MG63 (cell line): Measurements from ENCODE around the gene POU5F1. TPM values are rescaled to one million over a fixed set of nuclear protein-coding genes. Genes with fewer than 3 reads are reported as not detected.

Experiments used
- DNase-seq: peaks from one replicate; pipeline ENCODE4 v3.0.0-alpha.2; 2020
- H3K27me3 ChIP-seq: fragments of 250-450 bp; sonication (Bioruptor Pico); 2 replicates; pipeline ENCODE4 v1.5.1; 2020; ENCODE audit warnings: mild to moderate bottlenecking, moderate library complexity
- H3K36me3 ChIP-seq: fragments of 250-450 bp; sonication (Bioruptor Pico); 2 replicates; pipeline ENCODE4 v1.5.1; 2020; ENCODE audit warnings: mild to moderate bottlenecking, moderate library complexity
- H3K4me3 ChIP-seq: fragments of 250-450 bp; sonication (Bioruptor Pico); 2 replicates; pipeline ENCODE4 v1.5.1; 2020; ENCODE audit warnings: mild to moderate bottlenecking, moderate library complexity
- H3K9me3 ChIP-seq: fragments of 250-450 bp; sonication (Bioruptor Pico); 2 replicates; pipeline ENCODE4 v1.5.1; 2020; ENCODE audit warnings: mild to moderate bottlenecking, moderate library complexity
- total RNA-seq: library from RNA; depleted of rRNA; stranded (reverse); fragments of >200 nt; shearing (Covaris generic); gene quantifications from 2 replicates; pipeline ENCODE4 v1.2.3, GENCODE V29; 2014; ENCODE audit warnings: low replicate concordance

POU5F1 gene
- total RNA-seq, 1 experiment from 2014 or later, result 4.3 TPM

DNA sequence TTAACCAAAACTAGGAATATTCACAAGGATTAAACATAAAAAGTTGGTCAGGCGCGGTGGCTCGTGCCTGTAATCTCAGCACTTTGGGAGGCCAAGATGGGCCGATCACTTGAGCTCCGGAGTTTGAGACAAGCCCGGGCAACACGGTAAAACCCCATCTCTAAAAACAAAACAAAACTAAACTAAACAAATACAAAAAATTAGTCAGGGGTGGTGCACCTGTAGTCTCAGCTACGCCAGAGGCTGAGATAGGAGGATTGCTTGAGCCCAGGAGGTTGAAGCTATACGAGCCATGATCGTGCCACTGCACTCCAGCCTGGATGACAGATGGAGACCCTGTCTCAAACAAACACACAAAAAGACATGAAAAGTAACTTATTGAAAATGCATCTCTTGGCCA lies 34.8 kb downstream of the POU5F1 start:
- no peaks in the 10 kb centered on the region for H3K9me3 ChIP-seq
- H3K27me3 ChIP-seq, result no peaks in the 10 kb centered on the region
- no peak overlapping the region for H3K4me3 ChIP-seq
- no peak for DNase-seq
- no peaks in the 10 kb centered on the region for H3K36me3 ChIP-seq

DNA sequence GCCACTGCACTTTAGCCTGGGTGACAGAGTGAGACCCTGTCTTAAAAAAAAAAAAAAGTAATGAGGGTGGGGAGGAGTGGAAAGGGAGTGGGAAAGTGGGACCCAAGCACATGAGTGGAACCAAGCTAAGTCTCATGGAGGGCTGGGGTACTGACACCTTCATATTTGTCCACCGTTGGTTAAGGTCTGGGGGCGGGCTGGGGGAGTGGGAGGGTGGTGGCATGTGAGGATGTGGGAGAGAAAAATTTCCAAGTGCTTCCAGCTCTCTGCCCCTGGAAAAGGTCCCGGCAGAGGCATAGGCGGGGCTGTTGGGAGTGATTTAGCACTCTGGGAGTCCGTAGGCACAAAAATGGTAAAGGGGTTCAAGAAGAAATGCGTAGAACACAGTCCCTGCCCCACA lies 37.7 kb downstream of the POU5F1 start:
- H3K27me3 ChIP-seq, result no peaks in the 10 kb centered on the region
- no peak overlapping the region for H3K4me3 ChIP-seq
- no peaks in the 10 kb centered on the region for H3K36me3 ChIP-seq
- DNase-seq, result no peak
- no peaks in the 10 kb centered on the region for H3K9me3 ChIP-seq

DNA sequence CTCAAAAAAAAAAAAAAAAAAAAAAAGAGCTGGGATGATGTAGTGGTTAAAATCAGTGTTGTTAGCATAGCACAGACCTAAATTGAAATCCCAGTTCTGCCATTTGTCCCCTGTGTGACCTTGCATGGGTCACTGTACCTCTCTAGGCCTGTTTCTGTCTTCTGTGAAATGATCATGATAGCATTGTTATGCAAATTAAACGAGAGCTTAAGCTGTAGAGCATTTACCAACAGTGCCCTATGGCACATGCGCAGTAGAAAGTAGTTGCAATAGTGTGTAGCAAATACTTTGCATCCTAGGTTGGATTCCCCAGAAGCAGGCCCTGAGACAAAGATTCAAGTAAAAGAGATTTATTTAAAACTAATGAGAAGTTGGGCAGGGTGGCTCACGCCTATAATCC lies 38.9 kb downstream of the POU5F1 start:
- Histone ChIP-seq H3K9me3 (no peaks in the 10 kb centered on the region), H3K36me3 (no peaks in the 10 kb centered on the region), H3K4me3 (no peak overlapping the region), H3K27me3 (no peaks in the 10 kb centered on the region)
- DNase-seq, result no peak

DNA sequence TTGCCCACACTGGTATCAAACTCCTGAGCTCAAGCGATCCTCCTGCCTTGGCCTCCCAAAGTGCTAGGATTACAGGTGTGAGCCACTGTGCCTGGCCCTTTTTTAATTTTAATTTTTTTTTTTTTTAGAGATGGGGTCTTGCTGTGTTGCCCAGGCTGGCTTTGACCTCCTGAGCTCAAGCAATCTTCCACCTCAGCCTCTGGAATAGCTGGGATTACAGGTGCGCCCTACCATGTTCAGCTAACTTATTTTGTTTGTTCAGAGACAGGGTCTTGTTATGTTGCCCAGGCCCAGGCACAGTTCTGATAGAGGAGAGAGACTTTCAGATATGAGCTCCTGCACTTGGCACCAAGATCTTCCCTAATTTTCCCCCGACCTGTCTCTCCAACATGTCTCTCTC lies 39.7 kb downstream of the POU5F1 start:
- H3K27me3 ChIP-seq, result no peaks in the 10 kb centered on the region
- H3K9me3 ChIP-seq, result no peaks in the 10 kb centered on the region
- H3K36me3 ChIP-seq, result no peaks in the 10 kb centered on the region
- H3K4me3 ChIP-seq, result no peak overlapping the region
- DNase-seq, result no peak

DNA sequence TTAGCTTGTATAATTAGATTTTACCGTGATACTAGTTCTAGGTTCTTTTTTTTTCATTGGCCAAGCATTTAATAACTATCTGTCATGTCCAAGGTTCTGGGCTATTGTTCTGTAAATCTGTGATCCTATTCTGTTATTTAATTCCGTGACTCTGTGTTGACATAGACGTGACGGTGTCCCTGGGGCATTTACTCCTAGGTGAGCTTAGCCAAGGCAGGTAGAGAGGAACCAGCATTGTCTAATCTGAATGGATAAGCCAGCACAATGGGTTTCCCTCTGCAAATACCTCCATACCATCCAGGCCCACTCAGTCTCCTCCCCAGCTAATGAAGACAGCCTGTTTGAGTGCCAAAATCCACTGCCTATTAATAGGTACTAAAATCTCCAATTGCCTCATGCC lies 41.4 kb downstream of the POU5F1 start:
- no peaks in the 10 kb centered on the region for H3K27me3 ChIP-seq
- no peak overlapping the region for H3K4me3 ChIP-seq
- H3K9me3 ChIP-seq, result no peaks in the 10 kb centered on the region
- no peak for DNase-seq
- H3K36me3 ChIP-seq, result no peaks in the 10 kb centered on the region

DNA sequence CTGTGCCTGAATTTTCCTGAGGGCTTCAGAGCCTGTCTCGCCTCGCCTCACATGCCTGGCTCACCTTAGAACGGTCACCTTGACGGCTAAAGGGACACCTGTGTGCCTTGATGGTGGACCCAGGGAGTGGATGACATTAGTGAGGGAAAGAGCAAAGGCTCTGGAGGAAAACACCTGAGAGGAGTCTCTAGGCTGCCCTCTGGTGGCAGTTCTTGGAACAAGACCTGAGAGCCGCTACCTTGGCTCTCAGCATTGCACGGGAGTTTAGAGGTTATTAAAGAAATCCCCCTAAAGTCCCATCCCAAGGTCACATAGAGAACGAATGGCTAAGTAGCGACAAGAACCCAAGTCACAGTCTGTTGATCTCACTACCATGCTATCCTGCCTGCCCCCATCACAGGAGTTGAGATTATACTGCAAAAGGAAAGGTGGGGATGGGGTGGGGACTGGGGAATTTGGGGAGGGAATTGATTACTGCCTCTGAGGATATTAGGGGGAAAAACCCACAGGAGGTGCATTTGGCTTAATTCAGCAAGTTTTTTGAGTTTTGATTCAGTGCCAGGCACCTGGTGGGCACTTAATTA lies 42.3 kb downstream of the POU5F1 start:
- Histone ChIP-seq H3K9me3 (no peaks in the 10 kb centered on the region), H3K27me3 (no peaks in the 10 kb centered on the region), H3K4me3 (no peak overlapping the region), H3K36me3 (no peaks in the 10 kb centered on the region)
- DNase-seq, result peak; percentile 18

DNA sequence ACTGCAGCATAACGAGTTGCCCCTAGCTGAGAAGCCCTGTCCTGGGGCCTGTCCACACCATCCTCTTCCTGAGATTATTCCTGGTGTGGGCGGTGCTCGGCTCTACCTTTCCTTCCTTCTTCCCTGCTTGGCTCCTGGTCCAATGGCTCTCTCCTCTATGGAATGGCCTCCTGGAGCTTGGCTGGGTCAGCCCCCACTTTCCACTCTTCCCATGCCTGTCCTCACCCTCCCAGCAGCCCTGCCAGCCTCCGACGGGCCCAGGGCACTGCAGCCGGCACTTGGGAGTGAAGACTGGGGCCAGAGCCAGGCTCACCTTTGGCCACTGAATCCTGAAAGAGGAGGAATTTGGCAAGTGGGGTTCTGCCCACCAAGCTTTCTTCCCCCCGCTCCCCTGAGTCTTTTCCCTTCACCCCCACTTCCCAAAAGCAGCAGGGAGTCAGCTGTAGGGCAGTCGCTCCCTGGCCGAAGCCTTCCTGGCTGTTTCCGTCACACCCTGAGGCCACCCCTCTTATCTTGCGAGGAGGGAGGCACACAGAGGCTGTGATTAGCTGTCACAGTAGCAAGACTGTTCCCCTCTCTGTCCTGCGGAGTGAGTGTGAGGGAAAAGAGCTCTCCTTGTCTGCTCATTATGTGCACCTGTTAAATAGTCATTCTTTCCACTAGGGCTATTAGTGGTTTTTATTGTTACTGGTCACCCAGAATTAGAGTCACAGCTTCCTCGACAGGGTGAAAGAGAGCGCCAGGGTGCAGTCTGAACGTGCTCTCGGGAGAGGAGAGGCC lies 43.9 kb downstream of the POU5F1 start:
- H3K27me3 ChIP-seq, result no peaks in the 10 kb centered on the region
- no peaks in the 10 kb centered on the region for H3K9me3 ChIP-seq
- no peak for DNase-seq
- no peak overlapping the region for H3K4me3 ChIP-seq
- H3K36me3 ChIP-seq, result no peaks in the 10 kb centered on the region

DNA sequence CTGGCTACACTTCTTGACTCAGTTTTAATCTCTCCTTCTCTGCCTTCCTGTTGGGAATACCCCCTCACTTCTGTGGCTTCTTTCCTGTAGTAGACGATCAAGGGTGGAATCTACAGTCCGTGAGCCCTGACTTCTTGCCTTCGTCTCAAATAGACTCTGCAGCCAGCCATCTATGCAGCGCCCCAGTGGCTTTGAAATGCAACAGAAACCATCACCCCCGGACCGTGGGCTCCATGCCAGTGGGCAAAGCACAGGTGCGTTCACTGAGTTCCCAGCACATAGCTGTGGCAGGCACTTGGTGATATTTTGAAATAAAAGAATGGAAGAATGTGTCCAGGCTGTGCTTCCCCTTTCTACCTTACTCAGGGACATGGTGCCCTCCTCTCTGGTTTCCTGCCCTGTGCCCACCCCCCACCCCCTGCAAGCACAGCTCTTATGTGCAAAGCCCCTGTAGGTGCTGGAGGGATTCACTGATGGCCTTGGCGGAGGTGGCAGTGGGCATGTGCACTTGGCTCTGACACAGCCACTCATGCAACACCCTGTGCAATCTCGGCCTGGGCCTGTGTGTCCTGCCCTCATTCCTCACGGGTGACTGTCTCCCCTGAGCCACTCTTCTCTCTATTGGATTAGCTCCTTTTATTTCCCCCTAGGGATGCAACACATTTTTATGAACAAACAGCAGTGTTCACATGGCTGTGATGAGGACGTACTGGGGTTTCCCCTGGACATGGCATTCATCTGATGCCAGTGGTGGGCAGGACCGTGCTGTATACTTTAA lies 44.7 kb downstream of the POU5F1 start:
- no peaks in the 10 kb centered on the region for H3K27me3 ChIP-seq
- no peaks in the 10 kb centered on the region for H3K36me3 ChIP-seq
- DNase-seq, result peak; percentile 65
- H3K9me3 ChIP-seq, result no peaks in the 10 kb centered on the region
- no peak overlapping the region for H3K4me3 ChIP-seq

DNA sequence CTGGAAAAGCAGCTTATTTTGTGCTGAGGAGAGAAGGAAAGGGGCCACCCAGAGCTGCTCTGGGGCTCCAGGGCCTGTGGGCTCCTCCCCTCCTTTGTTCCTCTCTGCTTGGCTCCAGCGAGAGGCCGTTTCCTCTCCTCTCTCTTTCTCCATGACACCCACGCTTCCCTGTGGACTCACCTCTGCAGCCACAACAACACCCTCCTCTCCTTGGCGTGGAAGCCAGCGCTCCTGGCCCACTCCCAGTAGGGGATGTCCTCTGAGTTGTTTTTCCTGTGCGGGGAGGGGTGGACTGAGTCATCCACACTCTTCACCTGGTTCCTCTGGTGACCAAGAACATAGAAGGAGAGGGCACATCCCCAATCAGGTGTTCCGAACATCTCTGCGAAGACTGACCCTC lies 45.3 kb downstream of the POU5F1 start:
- no peak overlapping the region for H3K4me3 ChIP-seq
- no peaks in the 10 kb centered on the region for H3K9me3 ChIP-seq
- peak; percentile 62 for DNase-seq
- no peaks in the 10 kb centered on the region for H3K36me3 ChIP-seq
- no peaks in the 10 kb centered on the region for H3K27me3 ChIP-seq

DNA sequence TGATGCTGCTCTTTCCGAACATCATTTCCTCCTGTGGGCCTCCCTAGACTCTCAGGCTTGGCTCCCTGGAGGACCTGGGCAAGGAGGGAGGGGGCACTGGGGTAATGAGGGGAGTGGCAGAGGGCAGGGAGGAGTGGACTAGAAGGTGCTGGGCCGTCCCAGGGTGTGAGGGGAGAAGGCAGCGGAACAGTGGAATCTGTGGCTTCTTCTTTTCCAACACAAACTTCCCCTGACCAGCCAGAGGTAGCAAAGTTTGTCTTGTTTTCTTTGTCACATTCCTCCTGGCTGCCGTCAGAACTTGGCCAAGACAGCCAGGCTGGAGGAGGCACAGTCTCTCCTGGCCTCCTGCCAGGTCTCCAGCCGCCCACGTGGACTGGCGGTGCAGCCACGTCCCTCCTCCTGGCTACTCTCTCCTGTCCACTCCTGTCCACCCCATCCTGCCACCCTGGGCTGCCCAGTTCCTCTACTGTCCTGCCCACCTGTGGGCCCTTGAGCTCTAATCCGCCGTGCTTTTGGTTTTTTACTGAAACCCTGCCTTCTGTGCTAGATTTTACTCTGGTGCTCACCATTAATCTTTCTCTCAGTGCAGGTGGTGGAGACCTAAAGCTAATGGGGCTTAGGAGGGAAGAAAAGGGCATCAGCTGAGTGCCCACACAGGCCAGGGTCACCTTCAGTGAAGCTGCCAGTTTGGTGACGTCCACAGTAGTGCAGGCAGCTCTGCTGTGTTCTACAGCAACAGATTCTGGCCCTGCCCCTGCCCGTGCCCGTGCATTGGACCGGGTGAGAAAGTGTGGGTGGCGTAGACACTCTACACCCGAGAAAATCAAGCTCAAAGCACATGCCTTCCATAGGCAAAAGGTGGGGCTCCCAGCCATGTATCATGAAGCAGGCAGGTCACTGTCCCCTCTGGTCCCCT lies 47.4 kb downstream of the POU5F1 start:
- H3K27me3 ChIP-seq, result no peaks in the 10 kb centered on the region
- DNase-seq, result peak; percentile 89
- H3K36me3 ChIP-seq, result no peaks in the 10 kb centered on the region
- no peak overlapping the region for H3K4me3 ChIP-seq
- H3K9me3 ChIP-seq, result no peaks in the 10 kb centered on the region

DNA sequence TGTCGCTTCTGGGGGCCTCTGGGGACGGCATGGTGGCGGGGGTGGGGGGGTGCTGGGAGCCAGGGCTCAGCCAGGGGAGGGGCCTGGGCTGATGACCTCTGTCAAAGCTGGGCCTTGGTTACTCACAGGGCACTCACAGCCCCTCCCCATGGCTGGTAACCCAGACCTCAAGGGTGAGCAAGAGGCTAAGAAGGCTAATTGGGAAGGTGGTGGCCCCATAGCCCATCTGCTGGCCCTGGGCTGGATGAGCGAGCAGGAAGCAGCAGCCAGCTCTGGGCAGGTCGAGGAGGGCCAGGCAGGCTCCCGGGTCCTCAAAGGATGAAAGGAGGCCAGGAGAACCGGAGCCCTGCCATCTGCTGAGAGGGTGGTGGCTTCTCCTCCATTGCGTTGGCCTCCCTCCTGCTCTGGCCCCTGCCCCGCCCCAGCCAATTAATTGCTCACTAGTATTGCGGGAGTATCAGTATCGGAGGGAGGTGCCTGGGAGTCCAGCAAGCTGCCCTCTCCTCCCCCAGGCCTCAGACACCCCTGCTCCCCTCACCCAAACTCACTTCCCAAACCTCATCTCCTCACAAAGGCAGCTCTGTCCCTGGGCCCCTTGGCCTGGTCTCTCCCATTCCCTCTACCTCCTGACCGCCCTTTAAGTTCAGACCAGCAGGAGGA lies 49.2 kb downstream of the POU5F1 start:
- Histone ChIP-seq H3K9me3 (no peaks in the 10 kb centered on the region), H3K4me3 (no peak overlapping the region), H3K36me3 (no peaks in the 10 kb centered on the region), H3K27me3 (no peaks in the 10 kb centered on the region)
- no peak for DNase-seq

DNA sequence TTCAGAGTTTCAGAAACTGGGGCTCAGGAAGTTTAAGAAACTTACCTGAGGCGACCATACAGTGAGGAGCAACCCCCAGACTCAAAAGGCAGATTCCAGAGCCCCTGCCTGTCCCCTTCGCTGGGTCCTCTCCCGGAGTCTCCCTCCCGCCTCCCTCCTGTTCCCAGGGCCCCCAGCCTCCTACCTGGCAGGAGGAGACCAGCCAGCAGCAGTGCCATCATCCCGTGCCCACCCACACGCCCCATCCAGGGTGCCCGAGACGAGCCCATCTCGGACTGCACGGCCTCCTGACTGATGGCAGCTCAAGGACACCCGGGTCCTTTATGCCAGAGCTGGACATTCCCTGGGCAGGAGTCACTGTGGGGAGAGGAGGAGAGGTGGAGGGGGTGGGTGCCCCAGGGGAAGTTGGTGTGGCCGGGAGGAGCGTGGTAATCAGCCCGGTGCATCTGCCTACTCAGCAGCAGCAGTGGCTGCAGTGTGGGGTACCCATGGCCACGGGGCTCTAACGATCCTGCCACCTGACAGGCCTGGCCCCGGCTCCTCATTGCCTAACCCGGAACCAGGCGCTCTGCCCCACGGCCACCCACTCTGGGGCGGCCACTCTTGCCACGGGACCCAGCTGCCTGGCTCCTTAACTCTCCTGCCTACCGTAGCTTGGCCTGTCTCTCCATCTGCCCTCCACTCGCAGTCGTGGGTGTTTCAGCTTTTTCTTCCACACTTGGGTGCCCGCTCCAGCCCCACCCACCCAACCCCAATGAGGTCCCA lies 50.1 kb downstream of the POU5F1 start, which contains the start of gene CDSN:
Gene CDSN, minus strand, starts transcription at position 296 of the 765 bp plus-strand sequence. Its CDS starts 27 bp downstream, at position 269.
- H3K27me3 ChIP-seq, result no peaks in the 10 kb centered on the region
- no peak within 1 kb of the TSS for H3K4me3 ChIP-seq
- no peaks in the 10 kb centered on the region for H3K9me3 ChIP-seq
- no peaks in the 10 kb centered on the region for H3K36me3 ChIP-seq
- DNase-seq, result no peak

DNA sequence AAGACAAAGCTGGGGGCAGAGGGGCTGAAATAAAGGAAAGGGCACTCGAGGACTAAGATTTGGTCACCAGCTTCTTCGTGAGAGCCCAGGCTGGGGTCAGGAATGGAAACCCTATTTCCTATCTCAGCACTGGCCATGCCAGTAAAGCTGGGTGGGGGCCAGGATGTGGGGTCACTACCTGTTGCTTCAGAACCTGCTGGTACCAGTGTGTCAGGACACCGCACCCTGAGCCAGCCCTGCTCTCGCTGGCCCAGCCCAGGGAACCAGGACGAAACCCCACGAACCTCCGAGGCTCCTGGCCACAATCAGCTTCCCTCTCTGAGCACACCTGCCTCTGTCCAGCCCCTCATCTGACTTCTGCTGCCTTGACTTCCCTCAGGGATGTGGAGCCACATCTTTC lies 52.3 kb downstream of the POU5F1 start:
- DNase-seq, result no peak
- no peaks in the 10 kb centered on the region for H3K9me3 ChIP-seq
- no peaks in the 10 kb centered on the region for H3K27me3 ChIP-seq
- no peaks in the 10 kb centered on the region for H3K36me3 ChIP-seq
- H3K4me3 ChIP-seq, result no peak overlapping the region

DNA sequence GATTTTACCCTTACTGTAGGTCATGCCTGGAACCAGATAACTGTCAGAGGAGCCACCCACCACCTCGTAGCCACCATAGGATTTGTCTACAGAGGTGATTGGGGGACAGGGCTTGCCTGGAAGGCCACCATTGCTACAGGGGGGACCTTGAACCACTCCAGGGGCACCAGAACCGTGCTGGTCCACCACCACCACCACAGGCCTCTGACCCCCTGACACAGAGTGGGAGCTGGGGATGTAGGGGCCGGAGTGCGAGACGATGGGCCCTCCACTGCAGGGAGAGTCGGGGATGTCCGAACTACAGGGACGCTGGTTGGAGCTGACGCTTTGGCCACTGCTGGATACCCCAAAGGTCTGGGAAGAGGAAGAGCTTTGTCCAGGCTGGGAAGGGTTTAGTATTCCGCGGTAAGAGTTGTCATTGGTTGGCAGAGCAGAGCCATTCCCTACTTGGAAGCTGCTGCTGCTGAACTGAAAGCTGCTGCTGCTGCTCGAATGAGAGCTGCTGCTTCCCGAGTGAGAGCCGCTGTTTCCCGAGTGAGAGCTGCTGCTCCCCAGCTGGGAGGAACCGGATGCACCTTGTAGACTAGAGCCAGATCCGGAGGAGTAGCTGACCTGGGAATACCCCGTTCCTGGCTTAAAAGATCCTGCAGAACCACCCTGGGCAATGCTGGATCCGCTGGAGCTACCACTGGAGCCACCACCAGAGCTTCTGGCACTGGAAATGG lies 53.7 kb downstream of the POU5F1 start:
- Histone ChIP-seq H3K4me3 (no peak overlapping the region), H3K36me3 (no peaks in the 10 kb centered on the region), H3K9me3 (no peaks in the 10 kb centered on the region), H3K27me3 (no peaks in the 10 kb centered on the region)
- DNase-seq, result no peak

DNA sequence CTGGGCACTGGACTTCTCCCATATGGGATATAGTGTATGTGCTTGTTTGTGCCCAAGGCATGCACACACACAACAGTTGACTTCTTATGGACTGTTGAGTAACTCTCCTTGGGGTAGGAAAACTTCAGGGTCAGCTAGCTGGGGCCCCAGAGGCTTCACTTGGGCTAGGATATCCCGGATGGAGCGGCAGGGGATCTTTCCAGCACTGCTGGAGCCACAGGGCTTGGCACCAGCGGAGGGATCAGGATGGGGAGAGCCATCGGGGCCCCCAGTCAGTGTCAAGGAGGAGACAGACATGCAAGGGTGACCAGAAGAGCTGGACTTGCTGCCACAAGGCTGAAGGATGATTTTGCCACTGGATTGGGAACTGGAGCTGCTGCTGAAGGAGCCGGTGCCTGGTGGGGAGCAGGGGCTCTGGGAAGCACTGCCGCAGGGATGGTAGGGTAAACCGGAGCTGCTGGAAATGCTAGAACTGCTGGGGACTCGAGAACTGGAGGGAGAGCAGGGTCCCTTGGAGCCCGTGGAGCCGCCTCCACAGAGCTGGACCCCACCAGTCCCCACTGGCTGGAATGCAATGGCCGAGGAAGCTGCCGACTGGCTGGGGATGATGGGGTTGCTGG lies 54.4 kb downstream of the POU5F1 start:
- Histone ChIP-seq H3K4me3 (no peak overlapping the region), H3K9me3 (no peaks in the 10 kb centered on the region), H3K36me3 (no peaks in the 10 kb centered on the region), H3K27me3 (no peaks in the 10 kb centered on the region)
- no peak for DNase-seq
